ENCODE data around the gene CALML6. TPM values are rescaled to one million over a fixed set of nuclear protein-coding genes. Genes with fewer than 3 reads are reported as not detected.

CALML6 gene
- polyA plus RNA-seq, 2 of the 4 experiments (the other 2 are of a cell fraction): 0.49 TPM

- FAIRE-seq: no peak
- POLR2A ChIA-PET: no interaction called here
Measured at GRCh38 chr1:1924849-1925248, 9.8 kb downstream of the CALML6 start.

GRCh38 chr1:1925437-1926345, 10.6 kb downstream of the CALML6 start:
- Histone ChIP-seq H3K4me2 (no peak overlapping the region), H3K27ac (no peak overlapping the region), H3K9me3 (no peaks in the 10 kb centered on the region), H3K4me1 (no peaks in the 10 kb centered on the region), H3K4me3 (no peak overlapping the region)
- WGBS (ENCODE audit: missing lambda C conversion rate): 65% methylated on average over 14 of the region's 27 CpGs
- DNase-seq (ENCODE audit: low read depth in 1 of 2, low spot score in 1 of 2) (no peak), ATAC-seq (peak in 1 of 2 experiments; percentile 12; a peak in 1 of 6 replicates), FAIRE-seq (no peak)
- ChIA-PET POLR2A (interaction anchor here (0.6 kb wide), 1 partner anchor 117 kb away, joined by 3 read pairs; no protein-coding TSS in a partner anchor), CTCF (no interaction called here)
- TF ChIP-seq ELK1 (IDR thresholded peaks at IDR 0.05; ENCODE audit: low read depth, low read length): no peak
- no peak for TF ChIP-seq MAX (IDR thresholded peaks at IDR 0.05)
- peak; percentile 13; the same call in 1 of the 2 replicates for TF ChIP-seq USF2 (IDR thresholded peaks at IDR 0.05)
- no peak for TF ChIP-seq RCOR1 (IDR thresholded peaks at IDR 0.05; ENCODE audit: low read depth, low read length)
- TF ChIP-seq NR3C1 (IDR thresholded peaks at IDR 0.05): no peak
- no peak for TF ChIP-seq ATOH8 (CRISPR knock-in tag; IDR thresholded peaks at IDR 0.05; ENCODE audit: low read depth)
- no peak for TF ChIP-seq CHD4 (IDR thresholded peaks at IDR 0.05; ENCODE audit: borderline replicate concordance)

More at GRCh38 chr1:1924849-1925248, 9.8 kb downstream of the CALML6 start:
- H3K4me1 ChIP-seq: peaks cover 2% of the 10 kb centered on the region
- no peak overlapping the region for H3K4me3 ChIP-seq
- H3K4me2 ChIP-seq: no peak overlapping the region
- ATAC-seq (no peak), DNase-seq (ENCODE audit: low read depth in 1 of 2, low spot score in 1 of 2) (no peak)
- no peak overlapping the region for H3K27ac ChIP-seq
- CTCF ChIA-PET: interaction anchor here (1.7 kb wide), 1 partner anchor 120 kb away, joined by 4 read pairs; no protein-coding TSS in a partner anchor
- no peaks in the 10 kb centered on the region for H3K9me3 ChIP-seq
- WGBS (ENCODE audit: missing lambda C conversion rate): 85% methylated on average over 9 of the region's 21 CpGs
- TF ChIP-seq RCOR1 (IDR thresholded peaks at IDR 0.05; ENCODE audit: low read depth, low read length) (no peak), ZC3H11A (IDR thresholded peaks at IDR 0.05) (no peak), RARB (CRISPR knock-in tag; IDR thresholded peaks at IDR 0.05) (no peak)

- H3K9me3 ChIP-seq: no peaks in the 10 kb centered on the region
- FAIRE-seq: no peak
- H3K4me1 ChIP-seq: no peaks in the 10 kb centered on the region
- H3K4me2 ChIP-seq: no peak overlapping the region
- CTCF ChIA-PET: interaction anchor here (1.2 kb wide), 1 partner anchor 118 kb away, joined by 3 read pairs; no protein-coding TSS in a partner anchor
- no peak overlapping the region for H3K27ac ChIP-seq
- no peak for ATAC-seq
- TF ChIP-seq TFCP2L1 (CRISPR knock-in tag; IDR thresholded peaks at IDR 0.05) (no peak), RAD21 (conservative IDR thresholded peaks at IDR 0.05 in 1 of 2, IDR thresholded peaks at IDR 0.05 in 1 of 2) (no peak), CHD2 (IDR thresholded peaks at IDR 0.05; ENCODE audit: low read length, partially characterized antibody) (no peak), MAX (IDR thresholded peaks at IDR 0.05) (no peak), JUNB (IDR thresholded peaks at IDR 0.05) (no peak), POLR2AphosphoS2 (conservative IDR thresholded peaks at IDR 0.05; ENCODE audit: low read length) (no peak), SREBF2 (IDR thresholded peaks at IDR 0.05) (no peak), HOXB13 (CRISPR knock-in tag; IDR thresholded peaks at IDR 0.05; ENCODE audit: low read depth) (no peak), MYC (IDR thresholded peaks at IDR 0.05; ENCODE audit: borderline replicate concordance, low read length) (no peak), JUN (IDR thresholded peaks at IDR 0.05) (no peak), E2F6 (IDR thresholded peaks at IDR 0.05; ENCODE audit: borderline replicate concordance, low read depth) (no peak), ATOH8 (CRISPR knock-in tag; IDR thresholded peaks at IDR 0.05; ENCODE audit: low read depth) (no peak), RNF2 (IDR thresholded peaks at IDR 0.05; ENCODE audit: borderline replicate concordance, low read depth) (no peak), PHF8 (IDR thresholded peaks at IDR 0.05; ENCODE audit: borderline replicate concordance, low read depth) (no peak)
- no peak overlapping the region for H3K4me3 ChIP-seq
- DNase-seq (ENCODE audit: low read depth in 1 of 2, low spot score in 1 of 2): no peak
- 36% methylated on average over 16 of the region's 26 CpGs for WGBS (ENCODE audit: missing lambda C conversion rate)
- POLR2A ChIA-PET: no interaction called here
Measured at GRCh38 chr1:1926346-1926811, 11.3 kb downstream of the CALML6 start.
